ENCODE results near the gene CNPY2.
"Not testable (repeated sequence)": the region's sequence is repeated elsewhere in the genome, so short reads cannot be mapped to it uniquely, and the experiment has no call there.

CNPY2 gene

GRCh38 chr12:56282579-56282978 is 33.2 kb downstream of the CNPY2 start:
- H3K36me3 ChIP-seq (replicated peaks) = peaks cover 73% of the 10 kb centered on the region
- TF ChIP-seq CTCF (IDR thresholded peaks at IDR 0.05; ENCODE audit: low read depth, low read length, missing control alignments) = no peak
- DNase-seq = no peak
- no peak overlapping the region for H3K27ac ChIP-seq
- H3K27me3 ChIP-seq (replicated peaks) = no peaks in the 10 kb centered on the region
- no peak overlapping the region for H3K4me3 ChIP-seq (ENCODE audit: low read depth, low read length)
- in situ Hi-C loops (cut with HindIII; ENCODE audit: low pct_ligation_motif_present, low sequenced_read_pairs) = no loop called here

GRCh38 chr12:56282030-56282429 is 33.8 kb downstream of the CNPY2 start:
- Histone ChIP-seq H3K36me3 (replicated peaks) (peaks cover 76% of the 10 kb centered on the region), H3K4me3 (ENCODE audit: low read depth, low read length) (no peak overlapping the region), H3K27me3 (replicated peaks) (no peaks in the 10 kb centered on the region), H3K27ac (no peak overlapping the region)
- TF ChIP-seq CTCF (IDR thresholded peaks at IDR 0.05; ENCODE audit: low read depth, low read length, missing control alignments) = no peak
- in situ Hi-C loops (cut with HindIII; ENCODE audit: low pct_ligation_motif_present, low sequenced_read_pairs) = no loop called here
- no peak for DNase-seq

GRCh38 chr12:56280849-56281248 is 34.9 kb downstream of the CNPY2 start:
- H3K4me3 ChIP-seq (ENCODE audit: low read depth, low read length) = no peak overlapping the region
- TF ChIP-seq CTCF (IDR thresholded peaks at IDR 0.05; ENCODE audit: low read depth, low read length, missing control alignments) = no peak

GRCh38 chr12:56278905-56279304 is 36.9 kb downstream of the CNPY2 start:
- H3K4me3 ChIP-seq (ENCODE audit: low read depth, low read length) = no peak overlapping the region
- no peak overlapping the region for H3K27ac ChIP-seq
- no peak for TF ChIP-seq CTCF (IDR thresholded peaks at IDR 0.05; ENCODE audit: low read depth, low read length, missing control alignments)
- peaks cover 85% of the 10 kb centered on the region for H3K36me3 ChIP-seq (replicated peaks)
- in situ Hi-C loops (cut with HindIII; ENCODE audit: low pct_ligation_motif_present, low sequenced_read_pairs) = no loop called here
- no peaks in the 10 kb centered on the region for H3K27me3 ChIP-seq (replicated peaks)
- no peak for DNase-seq

More at GRCh38 chr12:56280849-56281248, 34.9 kb downstream of the CNPY2 start:
- H3K27ac ChIP-seq = no peak overlapping the region
- in situ Hi-C loops (cut with HindIII; ENCODE audit: low pct_ligation_motif_present, low sequenced_read_pairs) = no loop called here
- H3K27me3 ChIP-seq (replicated peaks) = no peaks in the 10 kb centered on the region
- peaks cover 79% of the 10 kb centered on the region for H3K36me3 ChIP-seq (replicated peaks)
- no peak for DNase-seq

- Histone ChIP-seq H3K27ac (no peak overlapping the region), H3K36me3 (replicated peaks) (peaks cover 86% of the 10 kb centered on the region), H3K4me3 (ENCODE audit: low read depth, low read length) (no peak overlapping the region), H3K27me3 (replicated peaks) (no peaks in the 10 kb centered on the region)
- in situ Hi-C loops (cut with HindIII; ENCODE audit: low pct_ligation_motif_present, low sequenced_read_pairs) = no loop called here
- no peak for DNase-seq
- no peak for TF ChIP-seq CTCF (IDR thresholded peaks at IDR 0.05; ENCODE audit: low read depth, low read length, missing control alignments)
These were observed 41.5 kb downstream of the CNPY2 start for GRCh38 chr12:56274299-56274698.

- H3K36me3 ChIP-seq (replicated peaks) = peaks cover 69% of the 10 kb centered on the region
- DNase-seq; H3K27me3 ChIP-seq (replicated peaks); H3K4me3 ChIP-seq (ENCODE audit: low read depth, low read length); in situ Hi-C loops (cut with HindIII; ENCODE audit: low pct_ligation_motif_present, low sequenced_read_pairs); H3K27ac ChIP-seq: not testable (repeated sequence)
These were observed 43.3 kb downstream of the CNPY2 start for GRCh38 chr12:56272468-56272867.

Data from brain microvascular endothelial cell (primary cell).